HG02973 (cell line): ENCODE measurements around the gene TUBA3C.
"Not testable (repeated sequence)": the region's sequence is repeated elsewhere in the genome, so short reads cannot be mapped to it uniquely, and the experiment has no call there.

Source experiments
- ATAC-seq: cut with Tn5 transposase; IDR thresholded peaks from one replicate; pipeline ENCODE4 v1.9.1; 2021; ENCODE audit warnings: moderate library complexity; ENCODE audit not compliant: unreplicated experiment

Gene TUBA3C

GRCh38 chr13:19181621-19182485, at the start of gene TUBA3C:
TUBA3C (minus strand) TSS chr13:19181824; CDS start chr13:19181747, 77 bp downstream.
- ATAC-seq: no peak

- ATAC-seq: not testable (repeated sequence)
Measured at GRCh38 chr13:19207413-19207812, 25.8 kb upstream of the TUBA3C start.

- ATAC-seq: not testable (repeated sequence)
Measured at GRCh38 chr13:19192622-19193021, 11.0 kb upstream of the TUBA3C start.

- not testable (repeated sequence) for ATAC-seq
Measured at GRCh38 chr13:19189911-19190310, 8.3 kb upstream of the TUBA3C start.

GRCh38 chr13:19189368-19189767, 7.7 kb upstream of the TUBA3C start:
- ATAC-seq: not testable (repeated sequence)

GRCh38 chr13:19185865-19186645, 4.4 kb upstream of the TUBA3C start:
- ATAC-seq: no peak

- no peak for ATAC-seq
Measured at GRCh38 chr13:19185086-19185864, 3.7 kb upstream of the TUBA3C start.

- no peak for ATAC-seq
Measured at GRCh38 chr13:19184176-19184575, 2.6 kb upstream of the TUBA3C start.

- no peak for ATAC-seq
Measured at GRCh38 chr13:19183676-19184075, 2.1 kb upstream of the TUBA3C start.

- no peak for ATAC-seq
Measured at GRCh38 chr13:19182536-19182935, 912 bp upstream of the TUBA3C start.

GRCh38 chr13:19181021-19181620, 503 bp downstream of the TUBA3C start:
- no peak for ATAC-seq

GRCh38 chr13:19179916-19180315, 1.7 kb downstream of the TUBA3C start:
- ATAC-seq: no peak

GRCh38 chr13:19178901-19179593, 2.6 kb downstream of the TUBA3C start:
- ATAC-seq: no peak

GRCh38 chr13:19176981-19177776, 4.4 kb downstream of the TUBA3C start:
- ATAC-seq: not testable (repeated sequence)

GRCh38 chr13:19173752-19174151, 7.9 kb downstream of the TUBA3C start:
- no peak for ATAC-seq

- no peak for ATAC-seq
Measured at GRCh38 chr13:19172647-19173030, 9.0 kb downstream of the TUBA3C start.

GRCh38 chr13:19172007-19172646, 9.5 kb downstream of the TUBA3C start:
- no peak for ATAC-seq

- no peak for ATAC-seq
Measured at GRCh38 chr13:19171563-19171962, 10.1 kb downstream of the TUBA3C start.

GRCh38 chr13:19169991-19170390, 11.6 kb downstream of the TUBA3C start:
- no peak for ATAC-seq
